Measurements from ENCODE around the gene EMX1. TPM values are rescaled to one million over a fixed set of nuclear protein-coding genes. Genes with fewer than 3 reads are reported as not detected.

EMX1 gene
- total RNA-seq, 1 donor from 2014 or later, result 2.6 TPM

DNA sequence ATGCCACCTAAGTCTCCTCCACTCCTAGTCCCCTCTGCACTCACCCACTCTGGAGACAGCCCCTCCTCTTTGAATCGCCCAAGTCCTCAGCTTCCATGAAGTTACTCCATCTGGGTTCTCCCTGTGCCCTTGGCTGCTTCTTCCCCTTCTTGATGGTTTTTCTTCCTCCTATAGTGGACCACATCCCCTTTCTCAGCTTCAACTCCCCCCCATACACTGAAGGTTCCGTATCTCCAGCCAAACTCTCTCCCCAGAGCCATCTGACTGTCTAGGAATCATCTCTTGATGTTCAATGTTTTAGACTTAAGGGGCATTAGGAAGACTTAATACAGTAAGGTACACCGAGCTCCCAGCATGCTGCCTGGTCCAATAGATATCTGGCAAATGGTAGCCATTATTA, 39.6 kb downstream of the EMX1 start:
- H3K27me3 ChIP-seq (ENCODE audit: control insufficient read depth, insufficient read depth, low read length), result no peaks in the 10 kb centered on the region
- TF ChIP-seq, protein P1, sequence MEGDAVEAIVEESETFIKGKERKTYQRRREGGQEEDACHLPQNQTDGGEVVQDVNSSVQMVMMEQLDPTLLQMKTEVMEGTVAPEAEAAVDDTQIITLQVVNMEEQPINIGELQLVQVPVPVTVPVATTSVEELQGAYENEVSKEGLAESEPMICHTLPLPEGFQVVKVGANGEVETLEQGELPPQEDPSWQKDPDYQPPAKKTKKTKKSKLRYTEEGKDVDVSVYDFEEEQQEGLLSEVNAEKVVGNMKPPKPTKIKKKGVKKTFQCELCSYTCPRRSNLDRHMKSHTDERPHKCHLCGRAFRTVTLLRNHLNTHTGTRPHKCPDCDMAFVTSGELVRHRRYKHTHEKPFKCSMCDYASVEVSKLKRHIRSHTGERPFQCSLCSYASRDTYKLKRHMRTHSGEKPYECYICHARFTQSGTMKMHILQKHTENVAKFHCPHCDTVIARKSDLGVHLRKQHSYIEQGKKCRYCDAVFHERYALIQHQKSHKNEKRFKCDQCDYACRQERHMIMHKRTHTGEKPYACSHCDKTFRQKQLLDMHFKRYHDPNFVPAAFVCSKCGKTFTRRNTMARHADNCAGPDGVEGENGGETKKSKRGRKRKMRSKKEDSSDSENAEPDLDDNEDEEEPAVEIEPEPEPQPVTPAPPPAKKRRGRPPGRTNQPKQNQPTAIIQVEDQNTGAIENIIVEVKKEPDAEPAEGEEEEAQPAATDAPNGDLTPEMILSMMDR (IDR thresholded peaks at IDR 0.05; ENCODE audit: insufficient read depth, low read length, poor library complexity, severe bottlenecking), result no peak
- H3K36me3 ChIP-seq (ENCODE audit: control insufficient read depth, insufficient read depth, low read length), result no peaks in the 10 kb centered on the region
- no peak for DNase-seq (ENCODE audit: low read depth)
- H3K4me3 ChIP-seq (ENCODE audit: low read depth, low read length), result no peak overlapping the region

DNA sequence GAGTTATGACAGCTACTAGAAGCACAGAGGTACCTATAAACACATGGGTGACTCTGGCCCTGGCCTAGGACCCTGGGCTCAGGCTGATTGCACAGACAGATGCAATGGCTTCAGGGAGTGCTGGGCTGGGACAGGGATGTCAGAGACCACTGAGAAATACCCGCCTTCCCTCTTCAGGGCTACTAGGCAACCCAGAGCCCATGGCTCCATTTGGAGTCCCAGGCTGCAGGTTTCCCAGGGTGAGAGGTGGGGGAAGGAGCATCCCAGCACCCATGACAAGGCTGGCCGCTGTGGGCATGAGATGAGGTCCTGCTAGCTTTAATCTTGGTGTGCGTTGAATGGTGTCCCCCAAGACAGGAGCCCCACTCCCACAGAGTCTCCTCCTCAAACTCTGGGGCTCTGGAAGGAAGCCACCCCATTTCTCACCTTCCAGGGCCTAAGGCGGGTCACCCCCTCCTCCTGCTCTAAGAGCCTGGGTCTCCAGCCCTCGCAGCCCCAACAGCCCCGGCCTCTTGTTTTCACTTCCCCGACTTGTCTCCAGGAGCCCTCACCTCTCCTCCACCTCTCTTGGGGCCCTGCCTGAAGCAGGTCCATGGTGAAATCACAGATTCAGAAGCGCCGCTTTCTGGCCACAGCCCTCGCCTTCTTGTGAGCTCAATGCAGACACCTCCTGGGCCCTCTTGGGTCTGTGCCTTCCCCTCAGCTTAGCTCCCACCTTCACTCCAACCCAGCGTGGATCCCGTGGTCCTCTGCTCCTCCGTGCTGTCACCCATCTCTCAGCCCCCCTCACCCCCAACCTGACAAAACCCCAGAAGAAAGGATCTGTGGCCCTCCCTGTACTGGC, 41.4 kb downstream of the EMX1 start:
- TF ChIP-seq, protein P1 (IDR thresholded peaks at IDR 0.05; ENCODE audit: insufficient read depth, low read length, poor library complexity, severe bottlenecking), result no peak
- Histone ChIP-seq H3K27me3 (ENCODE audit: control insufficient read depth, insufficient read depth, low read length) (no peaks in the 10 kb centered on the region), H3K36me3 (ENCODE audit: control insufficient read depth, insufficient read depth, low read length) (no peaks in the 10 kb centered on the region), H3K4me3 (ENCODE audit: low read depth, low read length) (no peak overlapping the region)
- no peak for DNase-seq (ENCODE audit: low read depth)

DNA sequence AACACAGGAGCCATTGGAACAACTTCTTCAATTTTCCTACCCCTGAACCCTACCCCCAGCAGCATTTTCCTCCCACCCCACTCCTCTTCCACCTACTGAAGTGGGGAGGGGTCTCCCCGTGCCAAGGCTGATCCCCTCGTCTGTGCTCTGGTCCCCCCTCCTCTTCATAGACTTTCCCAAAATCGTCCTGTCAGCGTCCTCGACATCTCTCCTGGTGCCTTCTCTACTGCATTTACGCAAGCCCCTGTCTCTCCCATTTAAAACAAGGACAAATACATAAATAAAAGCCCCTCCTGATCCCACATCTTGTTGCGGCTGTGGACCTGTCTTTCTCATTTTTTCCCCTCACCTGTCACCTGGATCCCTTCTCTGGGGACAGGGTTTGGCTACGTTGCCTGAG, 42.2 kb downstream of the EMX1 start:
- Histone ChIP-seq H3K36me3 (ENCODE audit: control insufficient read depth, insufficient read depth, low read length) (no peaks in the 10 kb centered on the region), H3K4me3 (ENCODE audit: low read depth, low read length) (no peak overlapping the region), H3K27me3 (ENCODE audit: control insufficient read depth, insufficient read depth, low read length) (no peaks in the 10 kb centered on the region)
- TF ChIP-seq, protein P1 (IDR thresholded peaks at IDR 0.05; ENCODE audit: insufficient read depth, low read length, poor library complexity, severe bottlenecking), result no peak
- DNase-seq (ENCODE audit: low read depth), result no peak

DNA sequence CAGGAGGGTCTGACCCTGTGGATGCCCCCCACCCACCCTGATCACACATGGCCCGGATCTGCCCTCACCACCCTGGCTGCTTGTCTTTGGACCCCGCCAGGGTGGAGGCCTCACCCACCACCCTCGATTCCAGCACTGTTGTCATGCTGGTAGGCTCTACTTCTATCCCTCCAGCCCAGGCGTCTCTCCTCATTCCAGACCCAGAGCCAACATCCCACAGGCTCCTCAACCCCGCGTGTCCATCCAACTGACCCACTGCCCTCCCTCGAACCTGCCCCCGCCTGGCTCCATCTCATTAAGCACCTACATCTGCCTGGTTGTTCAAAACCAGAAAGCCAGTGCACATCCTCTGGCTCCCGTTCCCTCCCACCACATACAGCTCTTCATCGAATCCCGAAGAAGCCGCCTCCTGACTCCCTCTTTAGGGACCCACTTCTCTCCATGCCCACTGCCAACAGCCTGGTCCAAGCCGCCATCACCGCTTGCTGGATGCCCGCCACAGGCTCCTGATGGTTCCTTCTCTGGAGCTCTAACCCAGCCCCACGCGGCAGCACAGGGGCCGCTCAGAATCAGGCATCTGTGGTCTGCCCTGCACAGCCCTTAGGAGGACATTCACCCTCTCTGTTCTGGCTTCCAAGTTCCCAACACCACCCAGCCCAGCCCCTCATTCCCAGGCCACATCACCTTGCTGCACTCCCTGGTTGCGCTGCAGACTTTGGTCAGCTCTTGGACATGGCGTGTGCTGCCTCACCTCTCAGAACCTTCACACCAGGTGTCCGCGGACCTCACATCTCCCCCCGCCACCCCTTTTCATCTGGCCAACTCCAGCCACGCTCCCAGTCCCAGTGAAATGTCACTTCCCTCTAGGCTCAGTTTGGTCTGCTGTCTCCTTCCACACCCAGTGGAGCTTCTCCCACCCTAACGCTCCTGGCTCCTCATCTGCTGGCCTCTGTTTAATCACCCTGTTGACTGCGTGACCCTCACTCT, 43.0 kb downstream of the EMX1 start:
- Histone ChIP-seq H3K4me3 (ENCODE audit: low read depth, low read length) (no peak overlapping the region), H3K27me3 (ENCODE audit: control insufficient read depth, insufficient read depth, low read length) (no peaks in the 10 kb centered on the region), H3K36me3 (ENCODE audit: control insufficient read depth, insufficient read depth, low read length) (no peaks in the 10 kb centered on the region)
- TF ChIP-seq, protein P1 (IDR thresholded peaks at IDR 0.05; ENCODE audit: insufficient read depth, low read length, poor library complexity, severe bottlenecking), result no peak
- no peak for DNase-seq (ENCODE audit: low read depth)

DNA sequence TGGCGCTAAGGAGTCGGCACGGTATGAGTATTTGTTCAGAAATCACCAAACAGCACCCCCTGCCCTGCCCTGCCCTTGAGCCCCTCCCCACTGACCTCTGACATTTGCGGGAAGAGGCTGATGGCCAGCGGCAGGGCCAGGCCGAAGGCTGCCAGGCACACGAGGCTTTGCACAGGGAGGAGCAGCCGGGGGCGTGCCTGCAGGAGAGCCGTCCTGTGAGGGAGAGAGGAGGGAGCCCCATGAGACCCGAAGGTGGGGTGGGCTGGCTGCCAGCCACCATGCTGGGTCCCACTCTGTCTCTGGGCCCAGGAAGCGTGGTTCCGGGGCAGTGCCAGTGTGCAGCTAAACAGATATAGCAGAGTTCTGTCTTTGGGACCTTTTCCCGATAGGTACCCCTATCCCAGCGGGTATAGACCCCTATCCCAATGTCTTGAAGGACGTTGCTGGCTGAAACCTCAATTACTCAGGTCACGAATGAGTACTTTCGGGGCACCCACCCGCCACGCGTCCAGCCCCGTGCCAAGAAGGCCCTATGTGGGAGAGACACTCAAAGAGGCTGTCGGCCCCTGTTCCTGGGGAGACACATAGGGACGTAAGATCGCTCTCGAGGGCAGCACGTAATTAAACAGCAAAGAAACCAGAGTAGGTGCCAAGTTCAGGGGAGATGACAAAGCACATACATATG, 43.9 kb downstream of the EMX1 start:
- H3K27me3 ChIP-seq (ENCODE audit: control insufficient read depth, insufficient read depth, low read length), result no peaks in the 10 kb centered on the region
- DNase-seq (ENCODE audit: low read depth), result no peak
- H3K4me3 ChIP-seq (ENCODE audit: low read depth, low read length), result no peak overlapping the region
- TF ChIP-seq, protein P1 (IDR thresholded peaks at IDR 0.05; ENCODE audit: insufficient read depth, low read length, poor library complexity, severe bottlenecking), result no peak
- no peaks in the 10 kb centered on the region for H3K36me3 ChIP-seq (ENCODE audit: control insufficient read depth, insufficient read depth, low read length)
